Activated T-helper 17 cell treated with anti-CD3 and anti-CD28 coated beads, Interleukin-2, amount 50 U/mL, for 72 hours (primary cell): ENCODE data around the gene SCN9A. TPM values are rescaled to one million over a fixed set of nuclear protein-coding genes. Genes with fewer than 3 reads are reported as not detected.

Source experiments
- total RNA-seq, 2 donors: library from RNA; stranded (reverse); gene quantifications; one replicate each; pipeline ENCODE4 v1.2.3, GENCODE V29; 2022

SCN9A gene
- total RNA-seq, 2 donors from 2014 or later, result not detected

Other genes starting within 250 kb of the SCN9A start
- gene SCN1A, start 247.9 kb downstream of the SCN9A start, total RNA-seq, result not detected
- not detected for gene SCN7A, start 118.3 kb upstream of the SCN9A start, total RNA-seq